Epithelial cell of esophagus (primary cell): ENCODE measurements around the gene PHF13.
A peak's percentile ranks its signal among the peaks of the same experiment; 100 is the strongest.
"Not testable (repeated sequence)": the region's sequence is repeated elsewhere in the genome, so short reads cannot be mapped to it uniquely, and the experiment has no call there.

Source experiments
- DNase-seq: peaks from one replicate; pipeline ENCODE4 v3.0.0; 2010; ENCODE audit warnings: low read depth
- H3K4me3 ChIP-seq: 2 replicates; pipeline ENCODE4 v1.5.1; 2011; ENCODE audit warnings: mild to moderate bottlenecking, low read length, control low read depth
- TF ChIP-seq, protein P1 (sequence below): IDR thresholded peaks from 2 replicates; pipeline ENCODE4 v1.5.1; 2011; ENCODE audit warnings: low read depth, mild to moderate bottlenecking, low read length, control low read depth, inconsistent platforms; ENCODE audit not compliant: insufficient read depth; ENCODE audit errors: missing control alignments

The PHF13 gene

DNA sequence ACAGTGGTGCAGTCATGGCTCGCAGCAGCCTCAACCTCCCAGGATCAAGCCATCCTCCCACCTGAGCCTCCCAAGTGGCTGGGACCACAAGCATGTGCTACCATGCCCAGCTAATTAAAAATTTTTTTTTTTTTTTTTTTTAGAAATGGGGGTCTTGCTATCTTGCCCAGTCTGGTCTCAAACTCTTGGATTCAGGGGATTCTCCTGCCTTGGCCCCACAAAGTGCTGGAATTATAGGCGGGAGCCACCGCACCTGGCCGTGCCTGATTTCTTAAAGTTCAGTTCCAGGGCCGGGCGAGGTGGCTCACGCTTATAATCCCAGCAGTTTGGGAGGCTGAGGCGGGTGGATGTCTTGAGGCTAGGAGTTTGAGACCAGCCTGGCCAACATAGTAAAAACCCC is 17.5 kb downstream of the PHF13 start:
- TF ChIP-seq, protein P1, sequence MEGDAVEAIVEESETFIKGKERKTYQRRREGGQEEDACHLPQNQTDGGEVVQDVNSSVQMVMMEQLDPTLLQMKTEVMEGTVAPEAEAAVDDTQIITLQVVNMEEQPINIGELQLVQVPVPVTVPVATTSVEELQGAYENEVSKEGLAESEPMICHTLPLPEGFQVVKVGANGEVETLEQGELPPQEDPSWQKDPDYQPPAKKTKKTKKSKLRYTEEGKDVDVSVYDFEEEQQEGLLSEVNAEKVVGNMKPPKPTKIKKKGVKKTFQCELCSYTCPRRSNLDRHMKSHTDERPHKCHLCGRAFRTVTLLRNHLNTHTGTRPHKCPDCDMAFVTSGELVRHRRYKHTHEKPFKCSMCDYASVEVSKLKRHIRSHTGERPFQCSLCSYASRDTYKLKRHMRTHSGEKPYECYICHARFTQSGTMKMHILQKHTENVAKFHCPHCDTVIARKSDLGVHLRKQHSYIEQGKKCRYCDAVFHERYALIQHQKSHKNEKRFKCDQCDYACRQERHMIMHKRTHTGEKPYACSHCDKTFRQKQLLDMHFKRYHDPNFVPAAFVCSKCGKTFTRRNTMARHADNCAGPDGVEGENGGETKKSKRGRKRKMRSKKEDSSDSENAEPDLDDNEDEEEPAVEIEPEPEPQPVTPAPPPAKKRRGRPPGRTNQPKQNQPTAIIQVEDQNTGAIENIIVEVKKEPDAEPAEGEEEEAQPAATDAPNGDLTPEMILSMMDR: no peak
- no peak for DNase-seq

DNA sequence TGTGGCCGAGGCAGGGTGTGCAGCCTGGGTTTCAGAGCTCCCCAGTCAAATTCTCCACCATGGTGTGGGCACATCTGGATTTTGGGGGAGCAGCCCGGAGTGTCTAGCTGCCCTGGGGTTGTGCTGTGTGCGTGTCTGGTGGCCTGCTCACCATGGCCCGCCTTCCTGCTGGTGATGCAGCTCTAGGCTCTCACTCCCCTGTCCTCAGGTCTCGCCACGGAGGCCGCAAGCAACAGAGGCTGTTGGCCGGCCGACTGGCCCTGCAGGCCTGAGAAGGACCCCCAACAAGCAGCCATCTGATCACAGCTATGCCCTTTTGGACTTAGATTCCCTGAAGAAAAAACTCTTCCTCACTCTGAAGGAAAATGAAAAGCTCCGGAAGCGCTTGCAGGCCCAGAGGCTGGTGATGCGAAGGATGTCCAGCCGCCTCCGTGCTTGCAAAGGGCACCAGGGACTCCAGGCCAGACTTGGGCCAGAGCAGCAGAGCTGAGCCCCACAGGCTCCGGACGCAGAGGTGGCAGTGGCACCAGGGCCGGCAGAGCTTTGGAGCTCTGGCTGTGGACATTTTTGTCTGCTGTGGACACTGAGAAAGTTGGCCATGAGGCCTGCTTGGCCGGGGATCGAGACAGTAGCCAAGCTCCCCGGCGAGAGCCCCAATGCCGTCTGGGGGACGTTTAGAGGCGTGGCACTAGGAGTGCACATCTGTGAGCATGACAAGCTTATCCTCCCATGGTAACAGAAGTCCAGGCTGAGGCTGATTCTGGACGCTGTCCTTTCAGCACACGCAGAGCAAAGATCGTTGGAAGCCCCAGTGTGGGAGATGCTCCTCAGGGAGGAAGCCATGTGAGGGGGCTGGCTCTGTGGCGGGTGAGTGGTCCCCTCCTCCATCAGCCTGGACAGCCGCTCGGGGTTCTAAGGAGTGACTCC is 19.3 kb downstream of the PHF13 start:
- no peak overlapping the region for H3K4me3 ChIP-seq
- TF ChIP-seq, protein P1: no peak
- DNase-seq: no peak

More for the DNA sequence above, 17.5 kb downstream of the PHF13 start:
- H3K4me3 ChIP-seq: no peak overlapping the region

DNA sequence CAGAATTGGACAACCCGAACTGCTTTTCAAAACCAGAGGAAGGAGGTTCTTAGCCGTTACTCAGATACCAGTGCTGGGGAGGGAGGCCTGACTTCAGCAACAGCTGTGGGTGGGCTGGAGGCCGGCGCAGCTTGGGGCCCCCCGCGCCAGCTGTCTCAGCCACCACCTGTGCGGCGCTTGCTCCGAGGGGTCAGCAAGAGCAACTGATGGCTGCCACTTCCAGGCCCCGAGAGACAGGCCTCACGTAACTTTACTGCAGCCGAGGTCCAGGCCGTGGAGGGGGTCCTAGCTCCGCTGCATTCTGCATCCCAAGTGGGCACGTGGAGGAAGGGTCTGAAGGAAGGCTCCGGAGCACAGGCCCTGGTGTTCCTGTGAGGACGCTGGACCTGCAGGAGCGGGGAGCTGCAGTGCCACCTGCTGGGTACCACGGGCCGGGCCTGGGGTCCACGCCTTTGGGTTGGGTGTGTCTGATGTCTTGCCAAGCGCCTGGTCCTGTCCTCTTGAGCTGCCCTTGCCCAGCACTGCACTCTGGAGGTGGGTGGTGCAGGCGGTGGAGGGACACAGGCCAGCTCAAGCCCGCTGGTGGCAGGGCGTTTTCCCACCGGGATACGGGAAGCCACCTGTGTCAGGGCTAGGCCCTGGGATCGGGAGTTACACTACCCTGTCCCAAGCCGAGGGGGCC is 21.0 kb downstream of the PHF13 start:
- peak; percentile 62 for DNase-seq
- H3K4me3 ChIP-seq: no peak overlapping the region
- TF ChIP-seq, protein P1: peak; percentile 60

DNA sequence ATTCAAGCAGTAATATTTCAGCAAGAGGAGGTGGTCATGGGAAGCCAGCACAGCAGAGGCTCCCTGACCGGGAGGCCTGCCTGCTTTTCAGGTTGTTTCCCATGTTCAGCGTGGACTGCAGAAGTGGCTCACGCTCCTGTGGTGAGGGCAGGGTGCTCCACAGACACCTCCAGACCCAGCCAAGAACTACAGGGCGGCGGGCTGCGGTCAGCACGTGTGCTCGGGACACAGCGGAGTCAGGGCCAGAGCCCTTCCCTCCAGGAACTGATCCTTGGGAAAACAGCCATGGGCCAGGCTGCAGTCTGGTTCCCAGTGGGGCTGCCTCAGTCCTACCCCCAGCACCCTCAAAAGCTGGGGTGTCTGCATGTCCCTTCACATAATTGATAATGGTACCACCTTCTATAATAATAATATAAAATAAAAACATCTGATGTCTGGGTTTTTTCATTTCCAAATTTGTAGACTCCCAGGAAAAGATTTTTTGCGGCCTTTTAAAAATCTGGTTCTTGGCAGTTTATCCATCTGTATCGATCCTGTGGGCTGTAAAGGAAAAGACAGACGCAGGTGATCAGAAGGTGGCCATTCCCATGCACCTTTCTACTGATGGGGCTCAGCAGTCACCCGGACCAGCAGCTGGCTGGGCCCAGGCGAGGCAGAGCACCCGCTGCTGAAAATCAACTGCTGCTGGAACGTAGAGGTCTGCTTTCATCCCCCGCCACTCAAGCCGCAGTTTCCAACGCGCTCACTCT is 21.8 kb downstream of the PHF13 start:
- no peak for DNase-seq
- no peak overlapping the region for H3K4me3 ChIP-seq
- TF ChIP-seq, protein P1: no peak

DNA sequence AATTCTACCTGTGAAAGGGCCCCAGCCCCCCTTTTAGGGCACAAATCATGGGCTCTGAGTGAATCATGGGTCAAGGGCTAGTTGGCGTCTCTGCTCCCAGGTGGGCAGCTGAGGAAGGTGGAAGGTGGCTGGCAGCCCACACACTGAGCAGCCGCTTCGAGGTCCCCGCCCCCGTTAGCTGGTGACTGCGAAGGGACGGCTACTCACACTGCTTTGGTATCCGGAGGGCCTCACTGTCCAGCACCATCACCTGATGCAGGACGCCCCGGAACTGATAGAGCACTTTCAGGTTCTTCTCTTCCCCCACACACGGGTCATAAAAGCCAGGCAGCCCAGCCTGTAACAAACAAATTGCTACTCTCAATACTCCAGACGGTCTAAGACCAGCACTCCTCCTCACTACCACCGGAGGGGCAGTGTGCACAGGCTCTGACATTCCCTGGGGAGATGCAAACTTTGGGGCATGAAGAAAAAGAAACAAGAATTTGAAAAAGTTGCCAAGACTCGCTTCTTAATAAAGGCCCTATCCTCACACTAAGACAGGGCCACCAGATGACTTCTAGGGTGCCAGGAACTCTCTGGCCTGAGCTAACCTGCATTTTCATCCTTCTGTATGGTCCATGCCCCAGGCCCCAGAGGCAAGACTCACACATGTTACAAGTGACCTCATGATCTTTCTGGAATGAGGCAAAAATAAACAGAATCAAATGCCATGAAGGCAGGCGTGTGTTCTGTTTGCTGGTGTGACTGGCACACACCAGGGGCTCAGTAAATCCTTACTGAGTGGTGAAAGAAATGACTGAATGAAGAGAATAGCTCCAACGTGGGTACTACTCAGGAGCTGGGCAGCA is 22.6 kb downstream of the PHF13 start:
- no peak overlapping the region for H3K4me3 ChIP-seq
- DNase-seq: no peak
- TF ChIP-seq, protein P1: no peak

DNA sequence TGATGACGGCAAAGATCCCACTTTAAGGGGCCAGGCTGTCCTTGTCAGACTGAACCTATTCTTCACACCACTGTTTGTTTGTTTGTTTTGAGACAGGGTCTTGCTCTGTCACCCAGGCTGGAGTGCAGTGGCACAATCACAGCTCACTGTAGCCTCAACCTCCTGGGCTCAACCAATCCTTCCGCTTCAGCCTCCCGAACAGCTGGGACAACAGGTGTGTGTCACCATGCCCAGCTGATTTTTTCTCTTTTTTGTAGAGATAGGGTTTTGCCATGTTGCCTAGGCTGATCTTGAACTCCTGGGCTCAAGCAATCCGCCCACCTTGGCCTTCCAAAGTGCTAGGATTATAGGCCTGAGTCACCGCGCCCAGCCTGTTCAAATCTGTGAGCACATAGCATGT is 23.2 kb downstream of the PHF13 start:
- not testable (repeated sequence) for H3K4me3 ChIP-seq, DNase-seq
